HepG2 (cell line): Measurements from ENCODE around the gene MAGED1. TPM values are rescaled to one million over a fixed set of nuclear protein-coding genes. Genes with fewer than 3 reads are reported as not detected.

Experiments used
- ATAC-seq: fragments of 200-7000 bp; cut with Tn5 transposase; 3 replicates; pipeline ENCODE4 v1.9.1; 2020; ENCODE audit warnings: mild to moderate bottlenecking, moderate library complexity
- BruUV-seq: library from RNA; stranded (reverse); fragments of 400-500 nt; replicated peaks from 2 replicates; lab custom pipeline; 2021; lab: Mats Ljungman, UMichigan
- CTCF ChIA-PET: fragments of 300-600 bp; formaldehyde crosslinking; extraction: SDS; loops from one replicate; lab custom pipeline; 2021; ENCODE audit warnings: low total read pairs, inconsistent platforms, low intra/inter-chr PET ratio; lab: Yijun Ruan, JAX
- POLR2A ChIA-PET: fragments of 350-600 bp; sonication (Branson Sonifier 250); formaldehyde crosslinking; loops from one replicate; lab custom pipeline; 2020; ENCODE audit warnings: antibody characterized with exemption, inconsistent platforms; lab: Yijun Ruan, JAX
- DNase-seq: peaks from one replicate; pipeline ENCODE4 v3.0.0-alpha.2; 2015; ENCODE audit warnings: low spot score
- FAIRE-seq: peaks from 3 replicates; lab custom pipeline; 2011; peaks lifted over from hg19 to GRCh38; lab: Jason Lieb, UNC
- H2AFZ ChIP-seq: one replicate; pipeline ENCODE4 v1.6.1; 2011; ENCODE audit warnings: low read length, inconsistent platforms
- H3K27ac ChIP-seq: fragments of 300-600 bp; 3 replicates; pipeline ENCODE4 v1.8.0; 2011; ENCODE audit warnings: mixed run types, mild to moderate bottlenecking, mixed read lengths, low read length, inconsistent platforms; ENCODE audit not compliant: insufficient read depth; ENCODE audit errors: extremely low read length
- H3K27me3 ChIP-seq, 2 experiments: fragments of 200-600 bp in 1 of 2; 2 replicates in 1 of 2; 3 replicates in 1 of 2; pipeline versions ENCODE4 v1.6.0 to v1.8.0; 2011; ENCODE audit warnings: low read length in 2 of 2, mild to moderate bottlenecking in 2 of 2, moderate library complexity in 2 of 2, inconsistent platforms in 1 of 2; ENCODE audit not compliant: insufficient read depth in 2 of 2, control insufficient read depth in 1 of 2
- H3K36me3 ChIP-seq, 2 experiments: fragments of 200-600 bp in 1 of 2; replicated peaks in 1 of 2; 2 replicates in 1 of 2; 3 replicates in 1 of 2; pipeline versions ENCODE4 v1.5.1 to v1.8.0; 2011; ENCODE audit warnings: low read length in 2 of 2, inconsistent platforms in 1 of 2; ENCODE audit not compliant: insufficient read depth in 2 of 2, control insufficient read depth in 1 of 2
- H3K4me1 ChIP-seq: 2 replicates; pipeline ENCODE4 v1.5.1; 2012; ENCODE audit warnings: low read length, inconsistent platforms; ENCODE audit not compliant: insufficient read depth
- H3K4me2 ChIP-seq: 2 replicates; pipeline ENCODE4 v1.6.0; 2011; ENCODE audit warnings: low read depth, low read length, inconsistent platforms
- H3K4me3 ChIP-seq, 3 experiments: fragments of 200-600 bp in 1 of 3; sonication (generic), shearing (Covaris generic) in 1 of 3; replicated peaks in 1 of 3; 2 replicates each; pipeline ENCODE4 v1.5.1; 2011 to 2016; ENCODE audit warnings: low read length in 3 of 3, inconsistent platforms in 2 of 3, low read depth in 2 of 3, mild to moderate bottlenecking in 2 of 3, control low read depth in 1 of 3, mixed read lengths in 1 of 3; ENCODE audit not compliant: insufficient read depth in 1 of 3
- H3K79me2 ChIP-seq: one replicate; pipeline ENCODE4 v1.6.1; 2011; ENCODE audit warnings: low read length, inconsistent platforms; ENCODE audit not compliant: insufficient read depth
- H3K9ac ChIP-seq: 2 replicates; pipeline ENCODE4 v1.6.0; 2011; ENCODE audit warnings: mild to moderate bottlenecking, low read depth, low read length, inconsistent platforms; ENCODE audit not compliant: insufficient read depth
- H3K9me3 ChIP-seq: 2 replicates; pipeline ENCODE4 v1.5.1; 2012; ENCODE audit warnings: mild to moderate bottlenecking, low read length
- H4K20me1 ChIP-seq: 2 replicates; pipeline ENCODE4 v1.6.0; 2011; ENCODE audit warnings: inconsistent platforms, mild to moderate bottlenecking, low read length, moderate library complexity; ENCODE audit not compliant: insufficient read depth
- MIER2 ChIP-seq: IDR thresholded peaks from 2 replicates; pipeline ENCODE4 v1.6.1; 2016; ENCODE audit warnings: missing biosample characterization, missing genetic modification reagents
- MIER3 ChIP-seq: IDR thresholded peaks from 2 replicates; pipeline ENCODE4 v1.6.1; 2016; ENCODE audit warnings: missing compliant biosample characterization, borderline replicate concordance
- MLX ChIP-seq: IDR thresholded peaks from 2 replicates; pipeline ENCODE4 v1.6.1; 2016
- NFIC ChIP-seq: IDR thresholded peaks from 2 replicates; pipeline ENCODE4 v1.6.1; 2012; ENCODE audit warnings: mild to moderate bottlenecking, low read length, inconsistent platforms
- NR2C2 ChIP-seq: sonication (generic); formaldehyde crosslinking; IDR thresholded peaks from 2 replicates; pipeline ENCODE4 v1.4.0; 2020; ENCODE audit warnings: missing genetic modification reagents, mild to moderate bottlenecking, moderate library complexity, borderline replicate concordance
- SMYD3 ChIP-seq: sonication (generic); formaldehyde crosslinking; IDR thresholded peaks from 2 replicates; pipeline ENCODE4 v1.8.1; 2023; ENCODE audit warnings: mild to moderate bottlenecking, missing genetic modification reagents
- SNRNP70 ChIP-seq: fragments of 200-400 bp; formaldehyde crosslinking; IDR thresholded peaks from 2 replicates; pipeline ENCODE4 v1.6.1; 2017; ENCODE audit warnings: mild to moderate bottlenecking, low read depth, low read length, moderate library complexity
- STAT5B ChIP-seq: sonication (generic); formaldehyde crosslinking; IDR thresholded peaks from 2 replicates; pipeline ENCODE4 v1.4.0; 2020; ENCODE audit warnings: missing genetic modification reagents
- TAF15 ChIP-seq: fragments of 200-400 bp; formaldehyde crosslinking; IDR thresholded peaks from one replicate; pipeline ENCODE4 v1.6.1; 2018; ENCODE audit warnings: mild to moderate bottlenecking, low read depth, low read length; ENCODE audit not compliant: poor library complexity, severe bottlenecking
- TBX3 ChIP-seq: fragments of 450-650 bp; IDR thresholded peaks from 2 replicates; pipeline ENCODE4 v1.6.1; 2017; ENCODE audit warnings: antibody characterized with exemption, mild to moderate bottlenecking, inconsistent platforms, borderline replicate concordance
- YY1 ChIP-seq: IDR thresholded peaks from 2 replicates; pipeline ENCODE4 v1.6.1; 2011; ENCODE audit warnings: low read length, low read depth, moderate library complexity, mild to moderate bottlenecking; ENCODE audit not compliant: insufficient read depth, insufficient replicate concordance
- ZBTB21 ChIP-seq: sonication (generic); formaldehyde crosslinking; IDR thresholded peaks from 2 replicates; pipeline ENCODE4 v1.4.0; 2020; ENCODE audit warnings: missing genetic modification reagents
- ZNF264 ChIP-seq: sonication (generic); formaldehyde crosslinking; IDR thresholded peaks from 2 replicates; pipeline ENCODE4 v1.4.0; 2020; ENCODE audit warnings: missing genetic modification reagents
- ZNF296 ChIP-seq: sonication (generic); formaldehyde crosslinking; conservative IDR thresholded peaks from 2 replicates; pipeline ENCODE4 v1.5.0; 2020; ENCODE audit warnings: mild to moderate bottlenecking, missing genetic modification reagents
- ZNF570 ChIP-seq: sonication (generic); formaldehyde crosslinking; IDR thresholded peaks from 2 replicates; pipeline ENCODE4 v1.4.0; 2020; ENCODE audit warnings: mild to moderate bottlenecking, missing genetic modification reagents, borderline replicate concordance
- WGBS: methylation state at CpG from one replicate; pipeline ENCODE4 v1.1.6; 2017; ENCODE audit warnings: low lambda C conversion rate; 5-methylcytosine and 5-hydroxymethylcytosine counted together
- in situ Hi-C: cut with HindIII; loops from 2 replicates; pipeline ENCODE4 v1.10.0; 2017; ENCODE audit warnings: low pct_unique_long_range_greater_than_20kb; ENCODE audit not compliant: extremely low pct_ligation_motif_present
- intact Hi-C: fragments of 100-400 bp; cut with micrococcal nuclease; formaldehyde crosslinking; loops from one replicate; pipeline ENCODE4 v1.10.0; 2022; ENCODE audit not compliant: unreplicated experiment
- polyA plus RNA-seq, 8 experiments: library from polyadenylated mRNA; depleted of rRNA in 3 of 8; stranded (reverse) in 7 of 8; unstranded in 1 of 8; fragments of >200 nt; fragmentation: Illumina TruSeq in 4 of 8; extraction: Trizol in 4 of 8; gene quantifications; 2 replicates each; pipeline versions ENCODE4 v1.2.1 to v1.2.3, GENCODE V29; 2011 to 2016; ENCODE audit warnings: low read depth in 4 of 8, missing spikeins in 1 of 8, mixed read lengths in 1 of 8; ENCODE audit not compliant: insufficient read depth in 1 of 8
- total RNA-seq, 5 experiments: library from RNA; depleted of rRNA; stranded (reverse); fragments of >200 nt; fragmentation: Illumina TruSeq; extraction: Trizol; gene quantifications; 2 replicates each; pipeline ENCODE4 v1.2.3, GENCODE V29; 2016; ENCODE audit warnings: low read depth in 1 of 5
- TF ChIP-seq, protein P1 (sequence below): sonication (generic); formaldehyde crosslinking; IDR thresholded peaks from 2 replicates; pipeline ENCODE4 v1.8.0; 2023; ENCODE audit warnings: mild to moderate bottlenecking, missing genetic modification reagents
- TF ChIP-seq, protein P2 (sequence below): sonication (generic); formaldehyde crosslinking; IDR thresholded peaks from 2 replicates; pipeline ENCODE4 v1.4.0; 2020; ENCODE audit warnings: missing genetic modification reagents, borderline replicate concordance
- TF ChIP-seq, protein P3 (sequence below): IDR thresholded peaks from 2 replicates; pipeline ENCODE4 v1.6.1; 2016; ENCODE audit warnings: missing compliant biosample characterization, missing genetic modification reagents, borderline replicate concordance

MAGED1 gene
- total and polyA plus RNA-seq, 2 of the 13 experiments (the other 11 are each of a cell fraction or from before 2014, with no cell fraction given): 105 to 137 TPM

DNA sequence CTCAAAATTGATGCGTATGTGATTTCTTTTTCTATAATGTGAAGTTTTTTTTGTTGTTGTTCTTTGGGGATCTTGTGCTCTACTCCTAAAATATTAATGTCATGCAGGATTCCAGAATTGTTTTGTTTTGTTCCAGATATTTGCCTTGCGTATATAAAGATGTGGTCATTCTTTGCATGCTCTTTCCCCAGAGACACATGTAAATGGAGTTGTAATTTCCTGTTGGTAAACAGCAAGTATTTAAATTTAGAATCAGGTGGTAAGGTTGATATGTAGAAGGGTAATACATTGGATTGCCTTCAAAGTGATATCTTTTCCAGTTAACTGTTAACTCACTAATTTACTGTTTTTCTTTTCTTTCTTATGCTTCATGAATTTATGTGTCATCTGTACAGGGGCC lies 23.1 kb upstream of the MAGED1 start:
- H3K27me3 ChIP-seq: no peaks in the 10 kb centered on the region
- ATAC-seq (no peak), FAIRE-seq (peak; percentile 66), DNase-seq (no peak)
- ChIA-PET CTCF (no interaction called here), POLR2A (no interaction called here)
- no peaks in the 10 kb centered on the region for H3K79me2 ChIP-seq
- H3K36me3 ChIP-seq: no peaks in the 10 kb centered on the region
- no peak overlapping the region for H2AFZ ChIP-seq
- intact Hi-C loops (no loop called here), in situ Hi-C loops (loop anchor here (25.0 kb wide), 1 partner anchor 233 kb away; no protein-coding TSS in a partner anchor)
- H3K9me3 ChIP-seq: no peaks in the 10 kb centered on the region
- 90% methylated on average over 2 of the region's 2 CpGs for WGBS
- H3K9ac ChIP-seq: no peak overlapping the region
- H3K4me3 ChIP-seq: no peak overlapping the region
- BruUV-seq: no TSS peak
- no peaks in the 10 kb centered on the region for H4K20me1 ChIP-seq
- no peak overlapping the region for H3K27ac ChIP-seq
- H3K4me1 ChIP-seq: no peaks in the 10 kb centered on the region
- no peak overlapping the region for H3K4me2 ChIP-seq
- TF ChIP-seq ZNF264 (no peak), SNRNP70 (no peak), NFIC (no peak), MLX (CRISPR knock-in tag) (no peak), ZNF296 (CRISPR knock-in tag) (no peak), YY1 (no peak), STAT5B (no peak), MIER3 (CRISPR knock-in tag) (no peak), ZBTB21 (CRISPR knock-in tag) (no peak), SMYD3 (no peak), TBX3 (no peak), NR2C2 (no peak), ZNF570 (CRISPR knock-in tag) (no peak), TAF15 (no peak), MIER2 (CRISPR knock-in tag) (no peak)
- TF ChIP-seq, protein P1, sequence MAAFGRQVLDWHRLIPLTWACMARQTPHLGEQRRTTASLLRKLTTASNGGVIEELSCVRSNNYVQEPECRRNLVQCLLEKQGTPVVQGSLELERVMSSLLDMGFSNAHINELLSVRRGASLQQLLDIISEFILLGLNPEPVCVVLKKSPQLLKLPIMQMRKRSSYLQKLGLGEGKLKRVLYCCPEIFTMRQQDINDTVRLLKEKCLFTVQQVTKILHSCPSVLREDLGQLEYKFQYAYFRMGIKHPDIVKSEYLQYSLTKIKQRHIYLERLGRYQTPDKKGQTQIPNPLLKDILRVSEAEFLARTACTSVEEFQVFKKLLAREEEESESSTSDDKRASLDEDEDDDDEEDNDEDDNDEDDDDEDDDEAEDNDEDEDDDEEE: no peak
- TF ChIP-seq, protein P2, sequence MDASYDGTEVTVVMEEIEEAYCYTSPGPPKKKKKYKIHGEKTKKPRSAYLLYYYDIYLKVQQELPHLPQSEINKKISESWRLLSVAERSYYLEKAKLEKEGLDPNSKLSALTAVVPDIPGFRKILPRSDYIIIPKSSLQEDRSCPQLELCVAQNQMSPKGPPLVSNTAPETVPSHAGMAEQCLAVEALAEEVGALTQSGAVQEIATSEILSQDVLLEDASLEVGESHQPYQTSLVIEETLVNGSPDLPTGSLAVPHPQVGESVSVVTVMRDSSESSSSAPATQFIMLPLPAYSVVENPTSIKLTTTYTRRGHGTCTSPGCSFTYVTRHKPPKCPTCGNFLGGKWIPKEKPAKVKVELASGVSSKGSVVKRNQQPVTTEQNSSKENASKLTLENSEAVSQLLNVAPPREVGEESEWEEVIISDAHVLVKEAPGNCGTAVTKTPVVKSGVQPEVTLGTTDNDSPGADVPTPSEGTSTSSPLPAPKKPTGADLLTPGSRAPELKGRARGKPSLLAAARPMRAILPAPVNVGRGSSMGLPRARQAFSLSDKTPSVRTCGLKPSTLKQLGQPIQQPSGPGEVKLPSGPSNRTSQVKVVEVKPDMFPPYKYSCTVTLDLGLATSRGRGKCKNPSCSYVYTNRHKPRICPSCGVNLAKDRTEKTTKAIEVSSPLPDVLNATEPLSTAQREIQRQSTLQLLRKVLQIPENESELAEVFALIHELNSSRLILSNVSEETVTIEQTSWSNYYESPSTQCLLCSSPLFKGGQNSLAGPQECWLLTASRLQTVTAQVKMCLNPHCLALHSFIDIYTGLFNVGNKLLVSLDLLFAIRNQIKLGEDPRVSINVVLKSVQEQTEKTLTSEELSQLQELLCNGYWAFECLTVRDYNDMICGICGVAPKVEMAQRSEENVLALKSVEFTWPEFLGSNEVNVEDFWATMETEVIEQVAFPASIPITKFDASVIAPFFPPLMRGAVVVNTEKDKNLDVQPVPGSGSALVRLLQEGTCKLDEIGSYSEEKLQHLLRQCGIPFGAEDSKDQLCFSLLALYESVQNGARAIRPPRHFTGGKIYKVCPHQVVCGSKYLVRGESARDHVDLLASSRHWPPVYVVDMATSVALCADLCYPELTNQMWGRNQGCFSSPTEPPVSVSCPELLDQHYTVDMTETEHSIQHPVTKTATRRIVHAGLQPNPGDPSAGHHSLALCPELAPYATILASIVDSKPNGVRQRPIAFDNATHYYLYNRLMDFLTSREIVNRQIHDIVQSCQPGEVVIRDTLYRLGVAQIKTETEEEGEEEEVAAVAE (CRISPR knock-in tag): no peak
- TF ChIP-seq, protein P3, sequence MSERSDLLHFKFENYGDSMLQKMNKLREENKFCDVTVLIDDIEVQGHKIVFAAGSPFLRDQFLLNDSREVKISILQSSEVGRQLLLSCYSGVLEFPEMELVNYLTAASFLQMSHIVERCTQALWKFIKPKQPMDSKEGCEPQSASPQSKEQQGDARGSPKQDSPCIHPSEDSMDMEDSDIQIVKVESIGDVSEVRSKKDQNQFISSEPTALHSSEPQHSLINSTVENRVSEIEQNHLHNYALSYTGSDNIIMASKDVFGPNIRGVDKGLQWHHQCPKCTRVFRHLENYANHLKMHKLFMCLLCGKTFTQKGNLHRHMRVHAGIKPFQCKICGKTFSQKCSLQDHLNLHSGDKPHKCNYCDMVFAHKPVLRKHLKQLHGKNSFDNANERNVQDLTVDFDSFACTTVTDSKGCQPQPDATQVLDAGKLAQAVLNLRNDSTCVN: no peak
